Osteocyte (in vitro differentiated cells): ENCODE data around the gene SLC25A52. TPM values are rescaled to one million over a fixed set of nuclear protein-coding genes. Genes with fewer than 3 reads are reported as not detected.
"Not testable (repeated sequence)": the region's sequence is repeated elsewhere in the genome, so short reads cannot be mapped to it uniquely, and the experiment has no call there.

ENCODE experiments used
- DNase-seq: peaks from one replicate; pipeline ENCODE4 v3.0.0; 2021; ENCODE audit warnings: mixed read lengths; ENCODE audit not compliant: unreplicated experiment; ENCODE audit errors: extremely low spot score
- H3K27ac Mint-ChIP-seq: one replicate; pipeline ENCODE4 v1.8.0; 2021; ENCODE audit warnings: mild to moderate bottlenecking, mixed read lengths; ENCODE audit not compliant: unreplicated experiment
- H3K27me3 Mint-ChIP-seq: one replicate; pipeline ENCODE4 v1.8.0; 2021; ENCODE audit warnings: mixed read lengths; ENCODE audit not compliant: unreplicated experiment
- H3K36me3 Mint-ChIP-seq: one replicate; pipeline ENCODE4 v1.8.0; 2021; ENCODE audit warnings: mixed read lengths; ENCODE audit not compliant: unreplicated experiment
- H3K4me1 Mint-ChIP-seq: one replicate; pipeline ENCODE4 v1.8.0; 2021; ENCODE audit warnings: mixed read lengths; ENCODE audit not compliant: unreplicated experiment
- H3K4me3 Mint-ChIP-seq: one replicate; pipeline ENCODE4 v1.8.0; 2021; ENCODE audit warnings: mild to moderate bottlenecking, moderate library complexity, mixed read lengths; ENCODE audit not compliant: unreplicated experiment
- H3K9me3 Mint-ChIP-seq: one replicate; pipeline ENCODE4 v1.8.0; 2021; ENCODE audit warnings: mixed read lengths; ENCODE audit not compliant: unreplicated experiment
- total RNA-seq: library from RNA; stranded (reverse); gene quantifications from 2 replicates; pipeline ENCODE4 v1.2.1, GENCODE V29; 2021
- TF ChIP-seq, protein P1 (sequence below): fragments of 200-600 bp; sonication (generic); IDR thresholded peaks from 2 replicates; pipeline ENCODE4 v1.5.0; 2021; ENCODE audit warnings: antibody characterized with exemption, mild to moderate bottlenecking, moderate library complexity

Gene SLC25A52
- total RNA-seq, 1 donor from 2014 or later, result not detected

DNA sequence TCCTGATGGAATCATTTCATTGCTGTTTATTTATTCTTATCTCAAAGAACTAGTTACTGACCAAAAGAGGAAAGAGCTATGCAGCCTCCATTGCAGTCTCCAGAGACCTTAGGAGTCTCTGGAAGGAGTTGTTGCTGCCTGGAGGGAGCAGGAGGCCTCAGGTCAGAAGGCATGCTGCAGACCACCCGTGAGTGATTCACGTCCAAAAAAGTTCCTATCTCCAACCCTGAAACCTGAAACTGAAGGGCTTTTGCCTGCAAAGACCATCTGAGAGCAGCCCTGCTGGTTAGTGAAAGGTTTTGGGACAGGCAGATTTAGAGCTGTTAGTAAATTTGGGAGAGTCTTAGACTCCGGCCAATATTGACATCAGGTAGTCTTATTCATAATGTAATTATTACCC is 29.1 kb downstream of the SLC25A52 start:
- Mint-ChIP-seq H3K4me1 (peaks cover 5% of the 10 kb centered on the region), H3K27ac (no peak overlapping the region), H3K27me3 (peaks cover 45% of the 10 kb centered on the region), H3K9me3 (peaks cover 11% of the 10 kb centered on the region), H3K36me3 (no peaks in the 10 kb centered on the region), H3K4me3 (no peak overlapping the region)
- TF ChIP-seq, protein P1, sequence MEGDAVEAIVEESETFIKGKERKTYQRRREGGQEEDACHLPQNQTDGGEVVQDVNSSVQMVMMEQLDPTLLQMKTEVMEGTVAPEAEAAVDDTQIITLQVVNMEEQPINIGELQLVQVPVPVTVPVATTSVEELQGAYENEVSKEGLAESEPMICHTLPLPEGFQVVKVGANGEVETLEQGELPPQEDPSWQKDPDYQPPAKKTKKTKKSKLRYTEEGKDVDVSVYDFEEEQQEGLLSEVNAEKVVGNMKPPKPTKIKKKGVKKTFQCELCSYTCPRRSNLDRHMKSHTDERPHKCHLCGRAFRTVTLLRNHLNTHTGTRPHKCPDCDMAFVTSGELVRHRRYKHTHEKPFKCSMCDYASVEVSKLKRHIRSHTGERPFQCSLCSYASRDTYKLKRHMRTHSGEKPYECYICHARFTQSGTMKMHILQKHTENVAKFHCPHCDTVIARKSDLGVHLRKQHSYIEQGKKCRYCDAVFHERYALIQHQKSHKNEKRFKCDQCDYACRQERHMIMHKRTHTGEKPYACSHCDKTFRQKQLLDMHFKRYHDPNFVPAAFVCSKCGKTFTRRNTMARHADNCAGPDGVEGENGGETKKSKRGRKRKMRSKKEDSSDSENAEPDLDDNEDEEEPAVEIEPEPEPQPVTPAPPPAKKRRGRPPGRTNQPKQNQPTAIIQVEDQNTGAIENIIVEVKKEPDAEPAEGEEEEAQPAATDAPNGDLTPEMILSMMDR, result no peak
- no peak for DNase-seq

DNA sequence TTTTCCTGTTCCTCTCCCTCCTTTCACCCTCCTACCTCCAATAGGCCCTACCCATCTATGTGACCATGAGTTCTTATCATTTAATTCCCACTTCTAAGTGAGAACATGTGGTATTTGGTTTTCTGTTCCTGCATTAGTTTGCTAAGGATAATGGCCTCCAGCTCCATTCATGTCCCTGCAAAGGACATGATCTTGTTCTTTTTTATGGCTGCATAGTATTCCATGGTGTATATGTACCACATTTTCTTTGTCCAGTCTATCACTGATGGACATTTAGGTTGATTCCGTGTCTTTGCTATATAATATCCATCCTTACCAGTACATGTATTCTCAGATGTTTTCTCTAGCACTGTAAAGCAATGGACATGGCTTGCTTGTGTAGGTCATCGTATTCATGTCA is 31.5 kb downstream of the SLC25A52 start:
- H3K4me3 Mint-ChIP-seq, H3K27ac Mint-ChIP-seq, DNase-seq, H3K4me1 Mint-ChIP-seq, H3K9me3 Mint-ChIP-seq, H3K36me3 Mint-ChIP-seq: not testable (repeated sequence)
- H3K27me3 Mint-ChIP-seq, result peaks cover 43% of the 10 kb centered on the region

DNA sequence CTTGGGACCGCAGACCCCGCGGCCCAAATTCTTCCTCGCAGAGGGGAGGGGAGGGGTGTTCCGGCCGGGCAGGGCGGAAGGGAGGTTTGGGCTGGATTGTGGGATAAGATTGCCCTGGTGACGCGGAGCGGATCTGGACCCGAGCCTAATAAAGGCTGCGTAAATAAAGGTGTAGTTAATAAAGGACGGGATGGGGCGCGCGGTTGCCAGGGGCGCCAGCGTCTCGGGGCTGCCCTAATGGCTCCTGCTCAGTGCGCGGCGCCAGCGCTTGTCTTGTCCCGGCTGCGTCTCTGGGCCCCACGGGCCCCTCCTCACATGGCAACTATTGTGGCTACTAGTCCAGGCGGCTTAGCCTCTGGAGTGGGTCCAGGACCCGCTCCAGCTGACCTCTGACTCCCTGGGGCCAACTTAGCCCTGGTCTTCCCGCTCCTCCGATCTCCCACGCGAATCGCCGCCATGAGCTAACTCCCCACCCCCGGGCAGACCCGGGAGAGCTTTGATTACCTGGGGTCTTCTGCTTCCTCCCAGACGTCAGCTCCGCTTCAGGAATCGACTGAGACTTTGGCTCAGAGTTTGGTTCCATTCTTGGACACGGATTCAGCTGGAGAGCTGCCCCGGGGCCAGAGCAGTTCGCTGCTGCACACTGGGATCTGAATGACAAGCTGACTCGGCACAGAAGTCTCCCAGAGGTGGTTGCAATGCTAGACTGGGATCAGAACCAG is 36.5 kb downstream of the SLC25A52 start:
- TF ChIP-seq, protein P1, result no peak
- H3K27me3 Mint-ChIP-seq, result peaks cover 6% of the 10 kb centered on the region
- H3K36me3 Mint-ChIP-seq, result no peaks in the 10 kb centered on the region
- no peaks in the 10 kb centered on the region for H3K9me3 Mint-ChIP-seq
- H3K4me1 Mint-ChIP-seq, result no peaks in the 10 kb centered on the region
- H3K4me3 Mint-ChIP-seq, result no peak overlapping the region
- DNase-seq, result no peak
- H3K27ac Mint-ChIP-seq, result no peak overlapping the region

DNA sequence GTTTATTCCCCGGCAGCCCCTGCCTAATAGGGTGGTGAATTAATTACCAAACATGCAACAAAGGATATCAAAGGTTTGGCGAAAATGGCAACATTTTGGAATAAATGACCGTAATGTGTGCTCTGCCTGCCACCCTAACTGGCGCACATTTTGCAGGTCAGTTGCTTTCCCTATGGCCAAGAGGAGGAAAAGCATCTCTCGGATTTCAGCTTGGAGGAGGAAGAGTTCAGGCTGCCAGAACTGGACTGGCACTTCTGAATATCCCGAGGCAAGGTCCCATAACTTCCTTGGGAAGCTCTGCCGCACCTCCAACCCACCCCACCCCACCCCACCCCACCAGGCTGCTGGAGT is 37.1 kb downstream of the SLC25A52 start:
- H3K36me3 Mint-ChIP-seq, result no peaks in the 10 kb centered on the region
- no peaks in the 10 kb centered on the region for H3K9me3 Mint-ChIP-seq
- H3K4me1 Mint-ChIP-seq, result no peaks in the 10 kb centered on the region
- H3K27ac Mint-ChIP-seq, result no peak overlapping the region
- H3K27me3 Mint-ChIP-seq, result peaks cover 6% of the 10 kb centered on the region
- H3K4me3 Mint-ChIP-seq, result no peak overlapping the region
- TF ChIP-seq, protein P1, result no peak
- no peak for DNase-seq

DNA sequence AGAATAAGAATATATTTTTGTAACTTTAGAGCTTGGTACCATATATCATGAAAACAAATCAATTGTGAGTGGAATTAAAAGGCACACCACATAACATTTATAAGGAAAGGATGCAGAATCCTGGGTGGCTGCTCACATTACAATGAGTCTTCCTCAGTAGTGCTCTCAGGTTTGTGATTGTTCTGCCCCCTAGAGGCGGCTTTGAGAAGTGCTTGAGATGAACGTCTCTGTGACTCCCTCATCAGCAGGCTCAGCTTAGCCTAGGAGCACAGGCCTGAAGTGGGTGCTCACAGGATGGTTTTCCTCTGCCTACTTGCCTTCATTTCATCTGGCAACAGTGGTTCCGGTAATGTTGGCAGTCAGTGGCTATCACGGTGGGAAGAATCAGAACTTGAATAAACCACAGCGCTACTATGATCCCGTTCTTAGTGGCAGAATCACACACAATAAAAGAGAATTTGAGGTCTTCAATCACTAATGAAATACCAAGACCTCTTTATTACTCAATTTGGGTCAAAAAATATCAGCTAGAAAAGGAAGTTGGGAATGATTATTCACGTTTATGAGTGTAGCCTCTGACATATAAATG is 38.2 kb downstream of the SLC25A52 start:
- TF ChIP-seq, protein P1, result peak; percentile 91
- Mint-ChIP-seq H3K4me3 (no peak overlapping the region), H3K4me1 (no peaks in the 10 kb centered on the region), H3K36me3 (no peaks in the 10 kb centered on the region), H3K27ac (no peak overlapping the region), H3K27me3 (peaks cover 4% of the 10 kb centered on the region), H3K9me3 (no peaks in the 10 kb centered on the region)
- DNase-seq, result peak; percentile 91
